CD4-positive, alpha-beta T cell (primary cell): ENCODE data around the gene AGRN. TPM values are rescaled to one million over a fixed set of nuclear protein-coding genes. Genes with fewer than 3 reads are reported as not detected.

ENCODE experiments used
- ATAC-seq: fragments of 200-7000 bp; cut with Tn5 transposase; one replicate; pipeline ENCODE4 v1.10.0; 2022; ENCODE audit warnings: mild to moderate bottlenecking; ENCODE audit not compliant: poor library complexity
- CTCF ChIA-PET: fragments of 350-600 bp; sonication (Branson Sonifier 250); formaldehyde crosslinking; loops from one replicate; lab custom pipeline; 2021; ENCODE audit warnings: antibody characterized with exemption, inconsistent platforms; lab: Charles Lee
- POLR2A ChIA-PET: fragments of 350-600 bp; sonication (Branson Sonifier 250); formaldehyde crosslinking; loops from one replicate; lab custom pipeline; 2021; ENCODE audit warnings: antibody characterized with exemption, inconsistent platforms; lab: Charles Lee
- DNase-seq, 14 experiments: peaks; one replicate each; pipeline ENCODE4 v3.0.0-alpha.2; 2013 to 2020; ENCODE audit warnings: mixed read lengths in 2 of 14
- H3K27ac ChIP-seq, 2 donors: one replicate each; pipeline versions ENCODE4 v1.5.1 to v1.7.0; 2013; ENCODE audit warnings: low read length in 2 of 2, low read depth in 1 of 2, mild to moderate bottlenecking in 1 of 2
- H3K27me3 ChIP-seq, 2 experiments: 1 replicate in 1 of 2; 2 replicates in 1 of 2; pipeline versions ENCODE4 v1.6.1 to v1.7.0; 2013; ENCODE audit warnings: low read length in 2 of 2, control low read depth in 1 of 2, mild to moderate bottlenecking in 1 of 2, moderate library complexity in 1 of 2; ENCODE audit not compliant: insufficient read depth in 2 of 2, control insufficient read depth in 1 of 2
- H3K36me3 ChIP-seq: one replicate; pipeline ENCODE4 v1.6.1; 2013; ENCODE audit warnings: low read length, control low read depth; ENCODE audit not compliant: insufficient read depth
- H3K4me1 ChIP-seq: one replicate; pipeline ENCODE4 v1.6.1; 2013; ENCODE audit warnings: low read length, control low read depth; ENCODE audit not compliant: insufficient read depth
- H3K4me3 ChIP-seq: one replicate; pipeline ENCODE4 v1.5.1; 2013; ENCODE audit warnings: mild to moderate bottlenecking, low read length, moderate library complexity
- H3K9me3 ChIP-seq, 2 experiments: 1 replicate in 1 of 2; 2 replicates in 1 of 2; pipeline versions ENCODE4 v1.6.1 to v1.7.0; 2013; ENCODE audit warnings: low read length in 2 of 2, mild to moderate bottlenecking in 2 of 2, control low read depth in 1 of 2, moderate library complexity in 1 of 2; ENCODE audit not compliant: control insufficient read depth in 1 of 2, insufficient read depth in 1 of 2
- H3K27ac Mint-ChIP-seq: one replicate; pipeline ENCODE4 v1.8.0; 2020; ENCODE audit warnings: mixed read lengths
- H3K27me3 Mint-ChIP-seq: one replicate; pipeline ENCODE4 v1.8.0; 2021; ENCODE audit warnings: mixed read lengths
- H3K36me3 Mint-ChIP-seq: one replicate; pipeline ENCODE4 v1.8.0; 2021; ENCODE audit warnings: low read depth, mixed read lengths
- H3K4me1 Mint-ChIP-seq: one replicate; pipeline ENCODE4 v1.8.0; 2021; ENCODE audit warnings: low read depth, mixed read lengths
- H3K4me3 Mint-ChIP-seq: one replicate; pipeline ENCODE4 v1.8.0; 2020; ENCODE audit warnings: mild to moderate bottlenecking, mixed read lengths
- H3K9me3 Mint-ChIP-seq: one replicate; pipeline ENCODE4 v1.8.0; 2020; ENCODE audit warnings: mixed read lengths
- CTCF ChIP-seq: fragments of 200-600 bp; IDR thresholded peaks from one replicate; pipeline ENCODE4 v1.8.0; 2022; ENCODE audit warnings: antibody characterized with exemption, mild to moderate bottlenecking
- intact Hi-C, 2 experiments: fragments of 100-400 bp; cut with DNase I in 1 of 2; cut with micrococcal nuclease in 1 of 2; formaldehyde crosslinking; loops; one replicate each; pipeline versions ENCODE4 v1.15.1 to v1.9.0; 2023 to 2025; cut with DNase I, micrococcal nuclease
- total RNA-seq, 174 experiments: library from RNA in 2 of 174; stranded (reverse) in 2 of 174; gene quantifications; one replicate each; pipeline ENCODE4 v1.2.3 and lab custom pipeline; 2021 to 2026

Gene AGRN
- total RNA-seq, 2 experiments from 2014 or later: 1.5 to 2.0 TPM

GRCh38 chr1:1051127-1051810 lies 31.3 kb downstream of the AGRN start:
- ATAC-seq: no peak
- CTCF ChIA-PET: no interaction called here
- POLR2A ChIA-PET: no interaction called here

GRCh38 chr1:1052003-1052840 lies 32.3 kb downstream of the AGRN start:
- Mint-ChIP-seq H3K4me3 (no peak overlapping the region), H3K4me1 (no peaks in the 10 kb centered on the region), H3K27ac (no peak overlapping the region), H3K27me3 (peaks cover 7% of the 10 kb centered on the region), H3K36me3 (no peaks in the 10 kb centered on the region), H3K9me3 (no peaks in the 10 kb centered on the region)
- Histone ChIP-seq H3K9me3 (peaks cover 0 to 3% of the 10 kb centered on the region in 2 experiments), H3K4me3 (no peak overlapping the region), H3K4me1 (no peaks in the 10 kb centered on the region), H3K27ac (no peak overlapping the region), H3K27me3 (no peaks in the 10 kb centered on the region), H3K36me3 (no peaks in the 10 kb centered on the region)
- no peak for TF ChIP-seq CTCF
- ATAC-seq: no peak
- intact Hi-C loops: no loop called here
- POLR2A ChIA-PET: no interaction called here
- CTCF ChIA-PET: no interaction called here
- no peak for DNase-seq

More at GRCh38 chr1:1051127-1051810, 31.3 kb downstream of the AGRN start:
- Histone ChIP-seq H3K27ac (no peak overlapping the region), H3K4me1 (no peaks in the 10 kb centered on the region), H3K27me3 (no peaks in the 10 kb centered on the region), H3K9me3 (peaks cover 0 to 4% of the 10 kb centered on the region in 2 experiments), H3K4me3 (no peak overlapping the region), H3K36me3 (no peaks in the 10 kb centered on the region)
- Mint-ChIP-seq H3K4me3 (no peak overlapping the region), H3K4me1 (no peaks in the 10 kb centered on the region), H3K9me3 (no peaks in the 10 kb centered on the region), H3K36me3 (no peaks in the 10 kb centered on the region), H3K27me3 (peaks cover 7% of the 10 kb centered on the region), H3K27ac (no peak overlapping the region)
- no peak for TF ChIP-seq CTCF
- DNase-seq: no peak
- intact Hi-C loops: no loop called here

- H3K4me1 Mint-ChIP-seq: no peaks in the 10 kb centered on the region
These were observed 33.1 kb downstream of the AGRN start for GRCh38 chr1:1053022-1053421.

More at GRCh38 chr1:1053022-1053421, 33.1 kb downstream of the AGRN start:
- Histone ChIP-seq H3K27me3 (peaks cover 0 to 2% of the 10 kb centered on the region in 2 experiments), H3K27ac (no peak overlapping the region), H3K9me3 (peaks cover 0 to 3% of the 10 kb centered on the region in 2 experiments), H3K4me3 (no peak overlapping the region), H3K4me1 (no peaks in the 10 kb centered on the region), H3K36me3 (no peaks in the 10 kb centered on the region)
- intact Hi-C loops: no loop called here
- Mint-ChIP-seq H3K9me3 (no peaks in the 10 kb centered on the region), H3K27me3 (peaks cover 13% of the 10 kb centered on the region), H3K36me3 (no peaks in the 10 kb centered on the region), H3K27ac (no peak overlapping the region), H3K4me3 (no peak overlapping the region)
- DNase-seq: no peak
- TF ChIP-seq CTCF: no peak
- ChIA-PET POLR2A (no interaction called here), CTCF (interaction anchor here (0.6 kb wide), 1 partner anchor 219 kb away, joined by 4 read pairs; no protein-coding TSS in a partner anchor)
- no peak for ATAC-seq
